Measurements from ENCODE around the gene RACK1.

Gene RACK1

GRCh38 chr5:181223058-181223728 is 20.5 kb downstream of the RACK1 start, which contains the start of gene TRIM41:
TRIM41 (plus strand) TSS chr5:181223281; CDS start chr5:181224000, 719 bp downstream.
- H3K36me3 ChIP-seq: no peaks in the 10 kb centered on the region
- peak within 1 kb of the TSS; percentile 77 to 91 for H3K4me3 ChIP-seq (ENCODE audit: low read depth in 1 of 2, low read length in 1 of 2)
- TF ChIP-seq CTCF (IDR thresholded peaks at IDR 0.05): peak; percentile 73
- H3K27ac ChIP-seq: peak within 1 kb of the TSS; percentile 98
- no peaks in the 10 kb centered on the region for H3K9me3 ChIP-seq
- peaks cover 9% of the 10 kb centered on the region for H3K27me3 ChIP-seq
- peaks cover 43 to 46% of the 10 kb centered on the region in 2 experiments for H3K4me1 ChIP-seq (ENCODE audit: control insufficient read depth in 1 of 2, insufficient read depth in 1 of 2, low read depth in 1 of 2, low read length in 1 of 2)

GRCh38 chr5:181222630-181223057 is 21.1 kb downstream of the RACK1 start:
- H3K27ac ChIP-seq: peak overlapping the region; percentile 98
- no peaks in the 10 kb centered on the region for H3K9me3 ChIP-seq
- H3K27me3 ChIP-seq: peaks cover 15% of the 10 kb centered on the region
- peak overlapping the region; percentile 77 to 91 for H3K4me3 ChIP-seq (ENCODE audit: low read depth in 1 of 2, low read length in 1 of 2)
- H3K36me3 ChIP-seq: no peaks in the 10 kb centered on the region
- TF ChIP-seq CTCF (IDR thresholded peaks at IDR 0.05): no peak
- H3K4me1 ChIP-seq (ENCODE audit: control insufficient read depth in 1 of 2, insufficient read depth in 1 of 2, low read depth in 1 of 2, low read length in 1 of 2): peaks cover 49 to 52% of the 10 kb centered on the region in 2 experiments

GRCh38 chr5:181221792-181222629 is 21.7 kb downstream of the RACK1 start:
- peak overlapping the region; percentile 77 to 91 for H3K4me3 ChIP-seq (ENCODE audit: low read depth in 1 of 2, low read length in 1 of 2)
- TF ChIP-seq CTCF (IDR thresholded peaks at IDR 0.05): no peak
- no peaks in the 10 kb centered on the region for H3K36me3 ChIP-seq
- H3K9me3 ChIP-seq: no peaks in the 10 kb centered on the region
- H3K27ac ChIP-seq: peak overlapping the region; percentile 98
- H3K27me3 ChIP-seq: peaks cover 21% of the 10 kb centered on the region
- H3K4me1 ChIP-seq (ENCODE audit: control insufficient read depth in 1 of 2, insufficient read depth in 1 of 2, low read depth in 1 of 2, low read length in 1 of 2): peaks cover 55 to 58% of the 10 kb centered on the region in 2 experiments

GRCh38 chr5:181221105-181221791 is 22.5 kb downstream of the RACK1 start:
- Histone ChIP-seq H3K36me3 (no peaks in the 10 kb centered on the region), H3K27me3 (peaks cover 29% of the 10 kb centered on the region), H3K4me3 (ENCODE audit: low read depth in 1 of 2, low read length in 1 of 2) (peak overlapping the region in 1 of 2 experiments; percentile 91), H3K27ac (peak overlapping the region; percentile 98), H3K4me1 (ENCODE audit: control insufficient read depth in 1 of 2, insufficient read depth in 1 of 2, low read depth in 1 of 2, low read length in 1 of 2) (peaks cover 61 to 66% of the 10 kb centered on the region in 2 experiments), H3K9me3 (no peaks in the 10 kb centered on the region)
- TF ChIP-seq CTCF (IDR thresholded peaks at IDR 0.05): no peak

GRCh38 chr5:181220178-181220515 is 23.6 kb downstream of the RACK1 start:
- H3K9me3 ChIP-seq: no peaks in the 10 kb centered on the region
- no peaks in the 10 kb centered on the region for H3K36me3 ChIP-seq
- H3K4me1 ChIP-seq (ENCODE audit: control insufficient read depth in 1 of 2, insufficient read depth in 1 of 2, low read depth in 1 of 2, low read length in 1 of 2): peaks cover 57 to 64% of the 10 kb centered on the region in 2 experiments
- no peak overlapping the region for H3K4me3 ChIP-seq (ENCODE audit: low read depth in 1 of 2, low read length in 1 of 2)
- no peak overlapping the region for H3K27ac ChIP-seq
- H3K27me3 ChIP-seq: peaks cover 35% of the 10 kb centered on the region
- no peak for TF ChIP-seq CTCF (IDR thresholded peaks at IDR 0.05)
